Activated gamma-delta T cell (primary cell): ENCODE results near the gene LLPH.

Source experiments
- DNase-seq: peaks from one replicate; lab custom pipeline; 2025; lab: John Stamatoyannopoulos, UW

Gene LLPH

DNA sequence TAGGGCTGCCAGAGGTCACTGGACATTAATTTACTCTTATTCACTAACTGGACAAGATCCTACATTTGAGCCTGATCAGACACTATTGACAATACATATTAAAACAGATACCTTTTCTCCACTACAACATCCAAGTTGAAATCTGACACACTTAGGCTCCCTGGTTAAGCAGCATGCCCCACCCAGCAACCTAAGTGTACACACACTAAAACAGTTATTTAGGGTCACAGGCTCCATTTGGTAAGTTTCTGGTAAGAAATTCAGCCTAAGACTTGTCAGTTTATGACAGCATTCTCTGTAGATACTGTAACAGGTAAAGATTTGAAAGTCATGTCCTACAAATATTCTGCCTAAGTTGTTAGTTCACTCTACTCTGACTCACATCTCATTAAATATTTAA, 12.3 kb upstream of the LLPH start:
- no peak for DNase-seq

DNA sequence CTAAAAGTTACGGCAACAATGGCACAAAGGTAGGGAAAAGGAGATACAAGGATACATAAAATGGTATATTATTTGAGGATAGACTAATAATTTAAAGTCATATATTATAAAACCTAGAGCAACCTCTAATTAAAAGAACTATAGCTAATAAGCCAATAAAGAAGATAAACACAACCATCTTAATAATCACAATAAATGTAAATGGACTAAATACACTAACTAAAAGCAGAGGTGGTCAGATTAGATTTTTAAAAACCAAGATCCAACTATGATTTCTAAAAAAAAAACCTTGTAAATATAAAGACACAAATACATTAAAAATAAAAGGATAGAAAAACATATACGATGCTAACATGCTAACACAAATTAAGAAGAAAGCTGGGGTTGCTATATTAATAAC, 10.7 kb upstream of the LLPH start:
- DNase-seq, result no peak

- no peak for DNase-seq
These were observed 10.2 kb upstream of the LLPH start for GRCh38 chr12:66140731-66141130.

- no peak for DNase-seq
These were observed 8.8 kb upstream of the LLPH start for GRCh38 chr12:66139328-66139727.

DNA sequence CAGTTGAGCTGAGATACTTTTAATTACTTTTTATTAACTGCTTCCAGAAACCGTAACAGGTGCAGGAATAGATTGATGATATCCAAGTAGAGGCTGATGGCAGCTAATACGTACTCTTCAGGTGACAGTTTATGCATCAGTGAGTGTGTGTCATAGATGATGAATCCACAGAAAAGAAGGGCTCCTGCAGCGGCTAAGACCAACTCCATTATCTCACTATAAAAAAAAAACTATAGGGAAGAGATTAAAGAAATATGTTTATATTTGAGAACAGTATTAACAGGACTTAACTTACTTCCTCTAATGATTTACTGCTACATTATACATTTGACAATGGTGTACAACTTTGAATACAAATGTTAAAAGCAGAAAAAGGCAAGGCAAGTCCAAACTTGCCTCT, 7.4 kb upstream of the LLPH start:
- DNase-seq, result no peak

DNA sequence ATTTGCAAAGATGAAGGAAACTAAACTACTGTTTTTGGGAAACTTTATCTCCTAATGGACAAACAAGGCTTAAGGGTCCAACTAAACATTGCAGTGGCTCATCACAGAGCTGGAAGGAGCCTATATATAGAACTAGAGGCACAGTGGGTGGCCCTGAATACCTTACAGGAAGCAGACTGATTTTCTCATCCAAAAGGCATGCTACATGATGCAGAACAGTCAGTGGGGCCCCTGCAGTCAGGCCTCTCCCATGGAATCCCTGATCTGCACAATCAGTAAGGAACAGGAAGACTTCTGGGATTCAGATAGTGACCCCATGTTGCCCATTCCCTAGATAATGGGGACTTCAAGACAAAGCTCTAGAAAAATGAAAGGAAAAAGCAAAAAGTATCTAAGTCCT, 1.9 kb upstream of the LLPH start:
- no peak for DNase-seq

- no peak for DNase-seq
These were observed 628 bp upstream of the LLPH start for GRCh38 chr12:66131067-66131688.

DNA sequence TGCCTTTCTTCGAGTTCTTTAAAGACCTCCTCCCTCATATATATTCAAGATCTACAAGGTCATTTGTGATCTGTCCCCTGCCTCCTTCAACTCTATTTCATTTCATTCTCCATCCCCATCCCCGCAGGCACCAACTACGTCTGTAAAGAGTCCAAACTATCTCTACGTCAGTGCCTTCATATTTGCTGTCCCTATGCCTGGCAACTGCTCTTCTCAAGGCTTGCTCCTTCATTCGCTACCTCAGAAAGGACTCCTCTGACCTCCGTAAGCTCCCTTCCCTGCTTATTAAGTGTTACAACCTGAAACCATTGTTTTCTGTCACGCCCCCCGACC, 650 bp downstream of the LLPH start:
- no peak for DNase-seq

- no peak for DNase-seq
These were observed 2.9 kb downstream of the LLPH start for GRCh38 chr12:66127650-66128049.

DNA sequence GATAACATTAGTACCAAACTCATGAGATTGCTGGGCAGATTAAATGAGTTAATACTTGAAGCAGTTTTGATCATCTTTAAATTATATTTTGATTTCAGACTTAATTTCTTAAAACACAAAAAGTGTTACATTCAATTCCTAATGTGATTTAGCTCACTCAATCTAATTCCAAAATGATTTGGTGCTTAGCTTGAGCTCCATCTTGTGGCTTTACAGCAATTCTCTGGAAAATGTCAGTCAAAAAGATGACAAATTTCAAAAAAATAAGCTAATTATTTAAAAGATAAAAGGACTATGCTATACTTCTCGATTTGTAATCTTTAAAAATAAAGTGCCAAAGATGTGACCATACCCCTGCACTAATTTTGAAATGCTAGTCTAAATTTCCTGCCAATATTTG, 10.1 kb downstream of the LLPH start:
- DNase-seq, result no peak

DNA sequence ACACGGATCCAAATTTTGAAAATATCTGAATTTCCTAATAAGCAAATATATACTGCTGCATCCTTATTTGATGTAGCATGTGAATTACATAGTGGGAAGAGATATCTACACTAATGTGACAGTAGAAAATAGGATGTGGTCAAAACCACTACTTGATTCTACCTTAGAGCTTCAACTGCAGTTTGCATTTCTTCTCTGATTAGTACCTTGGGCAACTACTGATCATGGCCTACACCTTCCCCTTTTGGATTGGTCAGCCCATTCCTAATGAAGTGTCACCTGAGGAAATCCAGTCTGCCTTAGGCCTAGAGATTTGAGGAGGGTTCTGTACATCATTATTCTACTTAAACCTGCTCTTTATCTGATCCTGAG, 10.7 kb downstream of the LLPH start:
- DNase-seq, result no peak

DNA sequence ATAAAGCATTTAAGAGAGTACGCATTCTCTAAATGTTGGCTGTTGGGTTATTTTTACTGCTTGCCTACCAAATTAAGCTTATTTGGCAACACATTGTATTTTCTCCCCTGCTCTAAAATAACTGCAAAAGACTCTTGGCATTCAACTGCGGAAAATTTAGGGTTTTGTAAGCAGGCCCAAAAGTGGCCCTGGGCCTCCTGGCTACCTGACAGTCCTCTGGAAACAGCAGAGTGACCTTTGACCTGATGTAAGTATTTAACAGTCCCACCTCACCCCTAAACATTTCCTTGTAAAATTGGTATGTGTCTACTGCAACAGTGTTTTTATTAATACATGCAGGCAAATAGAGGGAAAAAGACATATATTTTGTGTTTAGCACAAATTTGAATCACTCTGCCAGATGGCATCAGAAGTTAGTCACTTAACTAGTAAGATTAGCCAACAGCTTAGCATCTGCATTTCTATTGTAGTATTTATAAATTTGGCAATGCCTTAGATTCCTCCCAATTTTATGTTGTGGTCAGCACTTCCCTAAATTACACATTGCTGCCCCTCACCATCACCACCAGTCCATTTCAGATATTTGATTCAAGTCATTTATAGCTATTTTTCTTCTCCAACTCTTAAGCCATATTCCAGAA, 11.2 kb downstream of the LLPH start:
- DNase-seq, result no peak

- no peak for DNase-seq
These were observed 12.2 kb downstream of the LLPH start for GRCh38 chr12:66118240-66118891.

DNA sequence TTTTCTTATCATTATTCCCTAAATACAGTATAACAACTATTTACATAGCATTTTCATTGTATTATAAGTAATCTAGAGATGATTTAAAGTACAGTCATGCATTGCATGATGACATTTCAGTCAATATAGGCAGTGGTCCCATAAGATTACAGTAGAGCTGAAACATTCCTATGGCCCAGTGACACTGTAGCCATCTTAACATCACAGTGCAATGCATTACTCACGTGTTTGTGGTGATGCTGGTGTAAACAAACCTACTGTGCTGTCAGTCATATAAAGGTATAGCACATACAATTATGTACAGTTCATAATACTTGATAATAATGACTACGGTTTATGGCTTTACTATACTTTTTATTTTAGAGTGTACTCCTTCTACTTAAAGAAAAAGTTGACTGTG, 13.3 kb downstream of the LLPH start:
- no peak for DNase-seq

- no peak for DNase-seq
These were observed 15.4 kb downstream of the LLPH start for GRCh38 chr12:66115071-66115600.

GRCh38 chr12:66113471-66113870, 17.1 kb downstream of the LLPH start:
- DNase-seq, result no peak

GRCh38 chr12:66111605-66112004, 18.9 kb downstream of the LLPH start:
- no peak for DNase-seq

GRCh38 chr12:66109056-66109455, 21.5 kb downstream of the LLPH start:
- no peak for DNase-seq

GRCh38 chr12:66108386-66108785, 22.2 kb downstream of the LLPH start:
- DNase-seq, result no peak

GRCh38 chr12:66107451-66107915, 23.1 kb downstream of the LLPH start:
- DNase-seq, result no peak

- no peak for DNase-seq
These were observed 27.3 kb downstream of the LLPH start for GRCh38 chr12:66103016-66103913.

- no peak for DNase-seq
These were observed 37.8 kb downstream of the LLPH start for GRCh38 chr12:66092559-66093269.
